ENCODE measurements around the gene USP26.
"Not testable (repeated sequence)": the region's sequence is repeated elsewhere in the genome, so short reads cannot be mapped to it uniquely, and the experiment has no call there.

USP26 gene

DNA sequence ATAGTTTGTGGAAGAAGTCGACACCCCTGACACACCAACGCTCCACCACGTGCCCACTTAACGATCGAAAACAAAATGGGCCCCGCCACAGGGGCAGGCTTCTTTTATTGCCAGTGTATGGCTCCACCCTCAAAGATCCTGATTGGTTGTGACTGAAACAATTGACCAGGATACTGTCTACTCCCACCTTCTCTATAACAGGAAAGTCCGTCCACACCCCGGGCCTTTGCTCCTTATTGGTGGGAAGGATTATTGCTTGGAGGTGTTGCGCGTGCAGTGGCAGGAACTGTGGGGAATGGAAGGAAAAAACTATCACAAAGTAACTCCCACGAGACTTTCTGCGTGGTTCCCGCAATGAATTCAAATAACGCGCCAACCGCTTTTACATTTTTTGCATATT, at the start of gene USP26:
Gene USP26, minus strand, starts transcription at position 79 of the 400 bp plus-strand sequence. CDS start 68,889 bp downstream, outside the sequence.
- DNase-seq (ENCODE audit: low spot score): no peak

DNA sequence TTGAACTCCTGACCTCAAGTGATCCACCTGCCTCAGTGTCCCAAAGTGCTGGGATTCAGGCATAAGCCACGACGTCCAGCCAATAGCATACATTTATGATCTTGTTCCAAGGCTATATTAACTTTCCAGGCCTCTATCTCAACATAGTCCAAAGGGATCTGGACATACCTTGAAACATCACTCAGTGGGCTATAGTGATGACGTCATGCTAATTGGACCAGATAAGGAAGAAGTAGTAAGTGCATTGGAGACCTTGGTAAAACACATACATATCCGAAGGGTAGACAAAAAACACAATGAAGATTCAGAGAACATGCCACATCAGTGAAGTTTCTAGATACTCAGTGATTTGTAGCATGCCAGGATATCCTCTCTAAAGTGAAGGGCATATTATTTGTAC, 37.4 kb upstream of the USP26 start:
- DNase-seq (ENCODE audit: low spot score): no peak

DNA sequence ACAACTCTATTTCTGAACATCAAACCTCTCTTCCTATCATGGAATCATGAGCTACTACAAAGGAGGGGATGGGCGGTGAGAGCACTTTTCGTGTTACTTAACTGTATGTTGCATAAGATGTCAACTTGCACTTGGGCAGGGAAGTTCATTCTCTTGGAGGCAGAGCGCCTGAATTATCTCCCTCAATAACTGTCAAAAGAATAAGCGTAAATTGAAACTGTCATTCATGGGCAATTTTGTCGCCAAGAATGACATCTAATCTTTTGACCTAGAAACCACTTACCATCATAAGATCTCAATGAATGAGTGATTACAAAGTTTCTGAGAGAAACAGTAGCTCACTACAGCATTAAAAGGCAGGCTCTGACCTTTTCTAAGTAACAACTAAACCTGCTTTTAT, 23.5 kb upstream of the USP26 start:
- DNase-seq (ENCODE audit: low spot score): no peak

- DNase-seq (ENCODE audit: low spot score): no peak
These were observed 2.7 kb downstream of the USP26 start for GRCh38 chrX:133094098-133094731.

GRCh38 chrX:133090236-133090809, 6.6 kb downstream of the USP26 start:
- DNase-seq (ENCODE audit: low spot score): no peak

DNA sequence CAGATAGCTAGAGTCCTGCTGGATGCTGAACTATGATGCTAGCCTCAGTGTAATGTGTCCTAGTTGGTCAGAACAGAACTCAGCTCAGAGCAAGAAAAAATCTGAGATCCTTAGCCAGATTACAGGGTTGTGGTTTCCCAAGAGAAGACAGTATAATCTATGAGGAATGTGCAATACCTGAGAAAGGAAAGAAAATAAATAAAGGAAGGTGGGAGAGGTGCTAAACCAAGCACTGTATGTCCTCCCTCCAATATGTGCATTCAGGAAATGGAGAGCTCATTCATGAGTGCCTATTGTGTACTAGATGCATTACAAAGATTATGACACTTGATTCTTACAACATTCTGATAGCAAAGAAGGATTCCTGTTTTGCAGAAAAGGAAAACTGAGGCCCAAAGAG, 7.5 kb downstream of the USP26 start:
- no peak for DNase-seq (ENCODE audit: low spot score)

- no peak for DNase-seq (ENCODE audit: low spot score)
These were observed 11.1 kb downstream of the USP26 start for GRCh38 chrX:133085785-133086184.

GRCh38 chrX:133085056-133085455, 11.9 kb downstream of the USP26 start:
- DNase-seq (ENCODE audit: low spot score): not testable (repeated sequence)

DNA sequence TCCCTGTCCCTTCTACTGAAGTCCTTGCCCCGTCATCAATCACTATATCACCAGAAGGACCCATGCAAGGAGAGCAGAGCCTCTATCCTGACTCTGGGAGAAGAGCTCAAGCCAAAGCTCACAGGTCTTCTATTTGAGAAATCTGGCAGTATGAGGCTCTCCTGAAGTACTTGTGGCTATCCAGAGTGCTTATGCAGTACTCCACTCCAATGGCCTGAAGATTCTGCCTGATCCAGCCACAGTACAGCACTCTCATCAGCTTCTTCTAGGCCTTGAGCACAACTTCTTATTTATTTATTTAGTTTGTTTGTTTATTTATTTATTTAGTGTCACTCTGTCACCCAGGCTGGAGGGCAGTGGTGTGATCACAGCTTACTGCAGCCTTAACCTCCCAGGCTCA, 13.0 kb downstream of the USP26 start:
- DNase-seq (ENCODE audit: low spot score): no peak

- no peak for DNase-seq (ENCODE audit: low spot score)
These were observed 14.9 kb downstream of the USP26 start for GRCh38 chrX:133081990-133082389.

DNA sequence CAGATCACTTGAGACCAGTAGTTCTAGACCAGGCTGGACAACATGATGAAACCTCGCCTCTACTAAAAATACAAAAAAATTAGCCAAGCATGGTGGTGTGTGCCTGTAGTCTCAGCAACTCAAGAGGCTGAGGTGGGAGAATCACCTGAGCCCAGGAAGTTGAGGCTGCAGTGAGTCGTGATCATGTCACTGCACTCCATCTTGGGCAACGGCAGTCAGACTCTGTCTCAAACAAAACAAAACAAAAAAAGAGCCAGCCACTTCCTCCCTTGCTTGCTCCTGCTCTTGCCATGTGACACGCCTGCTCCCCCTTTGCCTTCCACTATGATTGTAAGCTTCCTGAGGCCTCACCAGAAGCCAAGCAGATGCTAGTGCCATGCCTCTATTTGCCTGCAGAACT, 19.1 kb downstream of the USP26 start:
- DNase-seq (ENCODE audit: low spot score): not testable (repeated sequence)

- DNase-seq (ENCODE audit: low spot score): no peak
These were observed 24.3 kb downstream of the USP26 start for GRCh38 chrX:133072566-133072965.

- no peak for DNase-seq (ENCODE audit: low spot score)
These were observed 28.4 kb downstream of the USP26 start for GRCh38 chrX:133068461-133068860.

GRCh38 chrX:133056341-133056740, 40.6 kb downstream of the USP26 start:
- DNase-seq (ENCODE audit: low spot score): no peak

- no peak for DNase-seq (ENCODE audit: low spot score)
These were observed 42.0 kb downstream of the USP26 start for GRCh38 chrX:133054761-133055405.

- no peak for DNase-seq (ENCODE audit: low spot score)
These were observed 42.9 kb downstream of the USP26 start for GRCh38 chrX:133053861-133054598.

- DNase-seq (ENCODE audit: low spot score): no peak
These were observed 48.2 kb downstream of the USP26 start for GRCh38 chrX:133048751-133049150.

GRCh38 chrX:133046601-133047000, 50.3 kb downstream of the USP26 start:
- DNase-seq (ENCODE audit: low spot score): no peak

DNA sequence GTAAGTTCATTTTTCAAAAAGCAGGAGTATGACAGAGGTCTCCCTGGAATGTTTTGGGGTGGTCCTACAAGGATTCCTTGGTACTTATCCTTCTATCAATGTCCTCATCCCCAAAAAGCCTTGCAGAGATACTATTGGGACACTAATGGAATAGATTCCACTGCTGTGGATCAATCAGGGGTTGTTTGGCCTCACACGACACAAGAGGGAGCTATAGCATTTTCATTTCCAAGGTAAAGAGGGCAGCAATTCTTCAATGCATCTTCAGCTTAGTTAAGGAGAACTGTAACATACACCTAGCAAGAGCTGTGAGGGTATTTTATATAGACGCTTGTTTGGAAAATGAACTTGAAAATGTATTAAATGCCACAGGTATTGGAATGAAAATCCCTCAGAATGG, 50.9 kb downstream of the USP26 start:
- peak; percentile 9 for DNase-seq (ENCODE audit: low spot score)

GRCh38 chrX:133044145-133044786, 52.6 kb downstream of the USP26 start:
- DNase-seq (ENCODE audit: low spot score): not testable (repeated sequence)

- DNase-seq (ENCODE audit: low spot score): no peak
These were observed 54.6 kb downstream of the USP26 start for GRCh38 chrX:133042260-133042659.

DNA sequence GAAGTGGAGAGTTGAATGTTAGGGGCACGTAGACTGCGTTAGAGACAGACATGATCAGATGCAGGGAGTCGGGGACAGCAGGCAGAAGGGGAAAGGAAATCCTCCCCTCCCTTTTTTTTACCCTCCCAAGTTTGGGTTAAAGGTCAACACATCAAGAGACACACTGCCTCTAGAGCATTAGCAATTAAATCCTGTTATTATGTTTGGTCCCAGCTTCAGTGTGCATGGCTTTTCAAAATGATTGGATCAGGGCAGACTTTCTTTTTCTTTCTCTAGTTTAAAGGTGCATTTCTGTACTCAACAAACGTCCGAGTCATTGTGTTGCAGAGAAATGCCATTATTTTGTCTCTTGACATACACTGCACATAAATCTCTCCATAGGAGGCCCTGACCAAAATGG, 63.9 kb downstream of the USP26 start:
- DNase-seq (ENCODE audit: low spot score): no peak

All from AG20443 (cell line).